Measurements from ENCODE around the gene OSBPL8.
"Not testable (repeated sequence)": the region's sequence is repeated elsewhere in the genome, so short reads cannot be mapped to it uniquely, and the experiment has no call there.

OSBPL8 gene

DNA sequence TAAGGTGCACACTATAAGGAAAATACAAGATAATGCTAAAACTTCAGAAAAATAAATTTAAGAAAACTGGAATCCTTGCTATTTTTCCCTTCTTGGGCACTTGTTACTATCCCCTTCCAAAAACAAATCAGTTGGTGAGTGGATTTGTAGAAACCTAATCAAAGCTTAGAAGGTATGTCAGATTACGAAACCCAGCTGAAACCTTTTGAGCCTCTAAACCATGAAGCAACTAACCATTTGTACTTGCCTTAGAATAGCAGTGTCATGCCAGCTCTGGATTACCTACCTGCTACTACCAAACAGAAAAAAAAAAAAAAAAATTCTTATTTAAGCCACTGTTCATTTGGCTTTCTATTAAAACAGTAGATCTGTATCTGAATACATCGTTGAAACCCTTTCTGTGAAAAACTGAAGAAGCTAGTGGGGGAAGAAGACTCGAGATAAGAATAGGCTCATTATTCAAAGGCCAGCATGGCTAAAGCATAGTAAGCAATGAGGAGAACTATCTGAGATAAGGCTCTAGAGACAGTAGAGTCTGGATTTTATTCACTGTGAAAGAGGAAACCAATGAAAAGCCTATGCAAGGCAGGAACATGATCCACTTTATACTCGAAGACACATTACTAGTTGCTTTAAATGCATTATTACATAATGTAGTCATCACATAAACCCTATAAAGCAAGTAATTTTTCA, 30.2 kb downstream of the OSBPL8 start:
- DNase-seq (ENCODE audit: low spot score), result no peak

DNA sequence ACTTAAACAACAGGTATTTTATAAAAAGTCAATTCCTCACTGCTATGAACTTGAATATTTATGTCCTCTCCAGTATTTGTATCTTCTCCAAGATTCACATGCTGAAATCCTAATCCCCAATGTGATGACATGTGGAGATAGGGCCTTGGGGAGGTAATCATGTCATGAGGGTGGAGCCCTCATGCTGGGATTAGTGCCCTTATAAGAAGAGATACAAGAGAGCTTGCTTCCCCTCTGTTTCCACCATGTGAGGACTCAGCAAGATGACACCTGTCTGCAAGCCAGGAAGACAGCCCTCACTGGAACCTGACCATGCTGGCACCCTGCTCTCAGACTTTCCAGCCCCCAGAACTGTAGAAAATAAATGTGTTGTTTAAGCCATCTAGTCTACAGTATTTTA, 36.2 kb downstream of the OSBPL8 start:
- DNase-seq (ENCODE audit: low spot score), result no peak

DNA sequence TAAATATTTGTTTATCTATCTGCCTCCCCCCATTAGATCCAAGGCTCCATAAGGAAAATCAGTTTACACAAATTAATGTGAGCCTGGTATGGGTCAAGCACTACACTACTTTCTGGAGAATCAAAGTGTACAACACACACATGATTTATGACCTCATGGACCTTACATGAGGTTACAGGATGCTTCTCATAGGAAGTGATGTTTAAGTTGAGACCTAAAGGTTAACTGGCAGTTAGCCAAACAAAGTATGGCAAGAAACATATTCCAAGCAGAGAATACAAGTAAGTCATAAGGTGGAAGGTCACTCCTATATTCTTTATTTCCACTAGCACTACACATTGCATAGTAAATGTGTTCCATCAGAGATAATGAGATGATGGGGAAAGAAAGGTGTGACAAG, 39.2 kb downstream of the OSBPL8 start:
- DNase-seq (ENCODE audit: low spot score), result no peak

DNA sequence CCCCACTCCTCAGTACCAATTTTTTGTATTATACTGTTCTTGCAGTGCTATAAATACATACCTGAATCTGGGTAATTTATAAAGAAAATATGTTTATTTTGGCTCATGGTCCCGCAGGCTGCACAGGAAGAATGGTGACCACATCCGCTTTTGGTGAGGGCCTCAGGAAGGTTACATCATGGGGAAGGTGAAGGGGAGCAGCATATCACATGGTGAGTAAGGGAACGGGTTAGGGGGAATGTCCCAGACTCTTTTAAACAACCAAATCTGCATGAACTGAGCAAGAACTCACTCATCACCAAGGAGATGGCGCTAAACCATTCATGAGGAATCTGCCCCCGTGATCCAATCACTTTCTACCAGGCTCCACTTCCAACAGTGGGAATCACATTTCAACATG, 40.0 kb downstream of the OSBPL8 start:
- DNase-seq (ENCODE audit: low spot score), result no peak

DNA sequence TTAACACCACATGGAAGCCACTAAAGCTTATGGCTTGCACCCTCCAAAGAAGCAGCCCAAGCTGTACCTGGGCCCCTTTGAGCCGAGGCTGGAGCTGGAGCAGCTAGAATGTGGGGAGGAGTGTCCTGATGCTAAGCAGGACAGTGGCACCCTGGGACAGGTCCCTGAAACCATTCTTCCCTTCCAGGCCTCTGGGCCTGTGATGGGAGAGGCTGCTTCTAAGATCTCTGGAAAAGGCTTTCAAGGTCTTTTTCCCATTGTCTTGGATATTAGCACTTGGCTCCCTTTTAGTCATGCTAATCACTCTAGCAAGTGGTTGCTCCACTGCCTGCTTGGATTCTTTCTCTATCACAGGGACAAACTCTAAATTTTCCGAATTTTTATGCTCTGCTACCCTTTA, 40.9 kb downstream of the OSBPL8 start:
- DNase-seq (ENCODE audit: low spot score), result no peak

DNA sequence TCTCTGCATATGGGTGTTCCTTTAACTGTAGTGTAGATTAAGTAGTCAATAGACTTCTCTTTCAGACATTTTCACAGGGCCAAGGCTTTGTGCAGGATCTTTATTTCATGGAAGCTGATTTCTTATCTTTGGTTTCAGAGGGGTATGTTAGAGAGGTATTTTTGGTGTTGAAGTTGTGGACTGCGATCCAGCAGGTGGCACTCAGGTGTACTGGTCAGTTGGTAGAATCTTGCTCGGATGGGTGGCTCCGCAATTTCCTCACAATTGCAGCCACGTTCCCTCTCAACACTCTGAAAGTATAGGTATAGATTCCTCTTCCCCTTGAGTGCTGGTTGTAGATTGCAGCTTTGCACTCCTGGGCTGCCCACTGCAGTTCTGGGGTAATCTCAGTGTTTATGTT, 44.3 kb downstream of the OSBPL8 start:
- DNase-seq (ENCODE audit: low spot score), result no peak

DNA sequence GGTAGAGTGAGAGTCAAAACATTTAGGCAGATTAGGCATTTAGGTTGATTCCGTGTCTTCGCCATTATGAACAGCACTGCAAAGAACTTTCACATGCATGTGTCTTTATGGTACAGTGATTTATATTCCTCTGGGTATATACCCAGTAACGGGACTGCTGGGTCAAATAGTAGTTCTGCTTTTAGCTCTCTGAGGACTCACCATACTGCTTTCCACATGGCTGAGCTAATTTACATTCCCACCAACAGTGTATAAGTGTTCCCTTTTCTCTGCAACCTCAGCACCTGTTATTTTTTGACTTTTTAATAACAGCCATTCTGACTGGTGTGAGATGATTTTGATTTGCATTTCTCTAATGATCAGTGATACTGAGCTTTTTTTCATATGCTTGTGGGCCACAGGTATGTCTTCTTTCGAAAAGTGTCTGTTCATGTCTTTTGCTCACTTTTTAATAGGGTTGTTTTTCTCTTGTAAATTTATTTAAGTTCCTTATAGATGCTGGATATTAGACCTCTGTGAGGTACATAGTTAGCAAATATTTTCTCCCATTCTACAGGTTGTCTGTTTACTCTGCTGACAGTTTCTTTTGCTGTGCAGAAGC, 48.4 kb downstream of the OSBPL8 start:
- not testable (repeated sequence) for DNase-seq (ENCODE audit: low spot score)

DNA sequence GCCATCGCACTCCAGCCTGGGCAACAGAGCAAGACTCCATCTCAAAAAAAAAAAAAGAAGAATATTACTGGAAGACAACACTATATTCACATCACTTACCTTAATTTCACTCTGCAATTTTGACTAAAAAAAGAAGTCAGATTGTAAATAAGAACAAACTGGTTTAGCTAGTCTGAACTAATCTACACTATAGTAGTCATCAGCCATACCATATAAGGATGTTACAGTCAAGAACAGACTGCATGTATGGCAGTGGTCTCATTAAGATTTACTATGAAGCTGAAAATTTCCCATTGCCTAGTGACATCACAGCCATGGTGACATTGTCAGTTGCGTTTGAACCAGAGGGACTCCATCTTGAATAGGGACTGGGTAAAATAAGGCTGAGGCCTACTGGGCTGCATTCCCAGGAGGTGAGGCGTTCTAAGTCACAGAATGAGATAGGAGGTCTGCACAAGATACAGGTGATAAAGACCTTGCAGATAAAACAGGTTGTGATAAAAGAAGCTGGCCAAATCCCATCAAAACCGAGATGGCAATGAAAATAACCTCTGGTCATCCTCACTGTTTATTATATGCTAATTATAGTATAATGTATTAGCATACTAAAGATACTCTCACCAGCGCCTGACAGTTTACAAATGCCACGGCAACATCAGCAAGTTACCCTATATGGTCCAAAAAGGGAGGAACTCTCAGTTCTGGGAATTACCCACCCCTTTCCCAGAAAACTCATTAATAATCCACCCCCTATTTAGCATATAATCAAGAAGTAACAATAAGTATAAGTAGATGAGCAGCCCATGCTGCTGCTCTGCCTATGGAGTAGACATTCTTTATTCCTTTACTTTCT, 51.2 kb downstream of the OSBPL8 start:
- DNase-seq (ENCODE audit: low spot score), result no peak

DNA sequence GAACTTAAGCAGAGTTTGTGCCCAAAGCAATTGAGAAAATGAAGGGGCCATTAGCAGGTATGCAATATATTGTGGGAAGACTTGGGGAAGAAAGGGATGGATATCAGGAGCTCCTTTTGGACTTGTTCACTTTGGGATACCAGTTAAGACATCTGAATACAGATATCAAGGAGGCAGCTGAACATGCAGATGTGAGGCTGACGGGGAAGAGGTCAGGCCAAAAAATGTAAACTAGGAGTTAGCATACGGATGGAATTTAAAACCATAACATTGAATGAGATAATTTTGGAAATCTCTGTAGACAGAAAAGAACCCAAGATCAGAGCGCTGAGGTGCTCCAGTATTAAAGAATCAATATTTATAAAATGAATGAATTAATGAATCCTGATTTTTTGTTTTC, 53.4 kb downstream of the OSBPL8 start:
- DNase-seq (ENCODE audit: low spot score), result no peak

DNA sequence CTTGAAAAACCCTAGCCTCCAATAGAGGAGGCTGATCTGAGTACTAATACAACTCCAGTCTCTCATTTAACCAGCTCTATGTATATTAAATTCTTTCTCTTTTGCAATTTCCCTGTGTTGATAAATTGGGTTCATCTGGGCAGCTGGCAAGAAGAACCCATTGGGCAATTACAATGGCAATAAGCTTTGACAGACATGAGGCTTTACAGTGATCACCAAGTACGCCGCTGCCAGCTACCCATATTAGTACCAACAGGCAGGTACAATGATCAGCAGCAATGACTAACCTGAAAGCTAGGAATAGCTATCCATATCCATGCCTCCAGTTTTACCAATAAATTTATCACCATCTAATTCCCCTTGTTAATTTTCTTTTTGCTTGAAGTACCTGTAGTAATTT, 54.5 kb downstream of the OSBPL8 start:
- no peak for DNase-seq (ENCODE audit: low spot score)

DNA sequence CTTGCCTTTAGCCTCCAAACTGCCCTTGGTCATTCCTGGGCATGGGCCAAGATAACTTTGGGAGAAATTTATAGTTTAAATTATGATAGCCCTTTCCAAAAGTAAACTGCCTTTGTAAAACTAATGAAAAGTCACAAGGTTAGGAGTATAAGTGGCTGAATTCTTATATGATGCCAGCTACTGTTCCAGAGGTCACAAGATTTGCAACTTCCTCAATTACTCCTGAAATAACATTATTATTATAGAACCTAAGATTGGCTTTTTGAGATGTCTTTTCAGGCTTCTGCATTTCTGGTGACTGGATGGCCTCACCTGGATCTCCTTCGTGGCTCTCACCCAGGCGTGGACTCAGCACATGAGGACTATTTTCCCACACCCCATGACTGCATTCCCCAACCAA, 55.0 kb downstream of the OSBPL8 start:
- no peak for DNase-seq (ENCODE audit: low spot score)

DNA sequence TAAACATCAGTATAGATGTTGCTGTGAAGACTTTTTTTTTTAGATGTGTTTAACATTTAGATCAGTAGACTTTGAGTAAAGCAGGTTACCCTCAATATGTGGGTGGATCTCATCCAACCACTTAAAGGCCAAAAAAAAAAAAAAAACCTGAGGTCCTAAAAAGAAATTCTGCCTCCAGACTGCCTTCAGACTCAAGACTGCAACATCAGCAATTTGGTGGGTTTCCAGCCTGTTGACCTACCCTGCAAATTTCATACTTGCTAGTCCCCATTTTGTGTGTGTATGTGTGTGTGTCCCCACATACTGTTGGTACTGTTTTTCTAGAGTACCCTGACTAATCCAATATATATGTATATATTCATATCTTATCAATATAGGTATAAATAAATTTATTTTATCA, 55.6 kb downstream of the OSBPL8 start:
- DNase-seq (ENCODE audit: low spot score), result no peak

DNA sequence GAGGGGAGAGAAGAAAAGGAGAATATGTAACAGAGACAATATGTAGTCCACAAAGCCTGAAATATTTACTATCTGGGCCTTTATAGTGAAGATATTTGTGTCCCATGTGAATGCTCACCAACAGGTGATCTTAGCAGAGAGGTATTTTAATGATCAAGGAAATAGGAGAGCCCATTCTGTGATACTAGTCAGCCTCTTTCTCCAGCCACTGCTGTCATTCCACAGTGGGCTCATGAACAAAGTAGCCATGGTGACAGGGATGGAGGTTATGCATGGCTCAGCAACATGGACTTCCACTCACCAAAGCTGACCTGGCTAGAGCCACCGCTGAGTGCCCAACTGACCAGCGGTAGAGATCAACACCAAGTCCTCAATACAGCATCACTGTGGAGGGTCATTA, 58.2 kb downstream of the OSBPL8 start:
- DNase-seq (ENCODE audit: low spot score), result no peak

DNA sequence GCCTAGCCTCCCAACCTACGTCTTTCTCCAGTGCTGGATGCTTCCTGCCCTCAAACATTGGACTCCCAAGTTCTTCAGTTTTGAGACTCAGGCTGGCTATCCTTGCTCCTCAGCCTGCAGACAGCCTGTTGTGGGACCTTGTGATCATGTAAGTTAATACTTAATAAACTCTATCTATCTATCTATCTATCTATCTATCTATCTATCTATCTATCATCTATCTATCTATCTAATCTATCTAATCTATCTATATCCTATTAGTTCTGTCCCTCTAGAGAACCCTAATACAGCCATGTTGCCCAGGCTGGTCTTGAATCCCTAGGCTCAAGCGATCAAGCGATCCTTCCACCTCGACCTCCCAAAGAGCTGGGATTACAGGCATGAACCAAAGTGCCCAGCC, 60.4 kb downstream of the OSBPL8 start:
- not testable (repeated sequence) for DNase-seq (ENCODE audit: low spot score)

DNA sequence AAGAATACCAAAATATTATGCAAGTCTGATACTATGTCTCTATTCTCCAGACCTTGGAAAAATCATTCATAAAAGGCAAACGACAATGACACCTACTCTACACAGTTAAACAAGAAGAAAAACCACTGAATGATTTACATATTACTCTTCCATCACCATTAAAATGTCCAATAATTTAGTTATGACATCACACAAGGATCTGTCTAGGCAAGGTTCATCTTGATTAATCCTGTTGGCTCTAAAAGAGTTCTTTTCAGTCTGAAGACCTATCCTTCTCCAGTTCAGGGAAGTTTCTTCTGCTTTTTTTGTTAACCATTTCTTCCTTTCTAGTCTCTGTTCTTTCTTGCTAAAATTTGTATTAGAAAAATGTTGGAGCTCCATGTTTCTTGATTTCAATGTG, 64.0 kb downstream of the OSBPL8 start:
- no peak for DNase-seq (ENCODE audit: low spot score)

DNA sequence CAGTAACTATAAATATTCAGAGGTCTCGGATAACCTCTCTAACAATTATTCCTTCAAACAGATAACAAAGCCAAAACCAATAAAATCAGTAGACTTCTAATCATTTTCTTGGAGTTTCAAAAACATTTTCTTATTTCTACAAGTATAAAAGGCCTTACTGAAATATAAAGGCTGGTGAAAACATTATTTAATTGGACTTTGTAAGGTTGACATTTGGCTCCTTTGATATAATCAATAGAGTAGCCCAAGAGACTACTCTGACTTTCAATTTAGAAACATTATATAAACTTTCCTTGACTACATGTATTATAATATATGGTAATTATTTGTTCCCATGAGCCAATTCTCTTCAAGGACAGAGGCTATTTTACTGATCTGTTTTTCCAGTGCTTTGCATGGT, 68.3 kb downstream of the OSBPL8 start:
- DNase-seq (ENCODE audit: low spot score), result no peak

DNA sequence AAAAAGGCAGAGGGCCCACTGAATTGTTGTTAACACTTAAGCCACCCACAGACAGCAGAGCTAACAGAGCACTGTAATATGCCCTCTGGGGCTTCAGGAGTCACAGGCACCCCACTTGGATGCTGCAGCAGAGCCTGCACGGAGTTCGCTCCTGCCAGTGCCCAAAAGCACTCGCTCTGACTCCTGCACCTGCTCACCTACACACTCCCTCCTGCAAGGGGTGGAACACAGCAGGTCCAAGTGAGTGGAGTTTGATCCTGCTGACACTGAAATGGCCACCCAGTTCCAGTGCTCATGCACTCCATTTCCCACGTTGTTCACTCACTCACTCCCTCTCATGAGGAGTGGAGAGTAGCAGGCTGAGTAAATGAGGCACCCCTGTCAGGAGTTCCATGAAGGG, 68.8 kb downstream of the OSBPL8 start:
- no peak for DNase-seq (ENCODE audit: low spot score)

DNA sequence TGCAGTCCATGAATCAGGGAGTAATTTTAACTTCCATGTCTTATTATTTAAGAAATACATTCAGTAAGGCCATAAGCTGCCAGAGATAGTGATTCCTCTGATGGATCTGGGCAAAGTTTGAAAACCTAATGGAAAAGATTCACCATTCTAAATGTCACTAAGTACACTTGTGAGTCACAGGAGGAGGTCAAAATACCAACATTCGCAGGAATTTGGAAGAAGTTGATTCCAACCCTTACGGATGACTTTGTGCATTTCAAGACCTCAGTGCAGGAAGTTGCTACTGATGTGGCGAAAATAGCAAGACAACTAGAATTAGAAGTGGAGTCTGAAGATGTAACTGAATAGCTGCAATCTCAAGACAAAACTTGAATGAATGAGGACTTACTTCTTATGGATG, 69.8 kb downstream of the OSBPL8 start:
- DNase-seq (ENCODE audit: low spot score), result no peak

DNA sequence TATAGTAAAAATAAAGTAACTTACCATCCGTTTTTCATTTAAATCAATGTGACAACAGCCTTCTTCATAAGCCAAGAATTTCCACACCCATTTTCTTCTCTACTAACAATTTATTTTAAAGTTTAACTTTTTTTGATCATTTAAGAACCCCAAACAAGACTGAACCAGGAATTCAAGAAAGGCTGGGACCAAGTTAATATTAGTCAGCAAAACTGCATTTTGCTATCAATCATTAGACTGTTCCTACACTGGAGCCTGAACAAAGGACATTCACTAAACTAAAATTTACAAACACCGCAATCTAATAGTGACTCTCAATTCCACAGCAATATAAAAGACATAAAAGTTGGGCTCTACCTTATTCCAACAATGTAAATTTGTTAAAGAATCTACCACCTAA, 73.6 kb downstream of the OSBPL8 start:
- no peak for DNase-seq (ENCODE audit: low spot score)

DNA sequence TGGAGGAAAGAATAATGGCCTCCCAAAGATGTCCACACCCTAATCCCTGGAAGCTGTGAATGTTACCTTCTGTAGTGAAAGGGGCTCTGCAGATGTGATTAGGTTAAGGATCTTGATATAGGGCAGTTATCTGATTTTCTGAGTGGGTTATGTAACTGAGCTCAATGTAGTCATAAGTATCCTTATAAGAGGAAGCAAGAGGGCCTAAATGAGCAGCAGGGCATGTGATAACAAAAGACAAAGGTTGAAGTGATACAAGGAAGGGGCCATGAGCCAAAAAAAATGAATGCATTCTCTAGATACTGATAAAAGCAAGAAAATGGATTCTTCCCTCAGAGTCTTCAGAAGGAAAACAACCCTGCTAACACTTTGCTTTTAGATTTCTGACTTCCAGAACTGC, 78.8 kb downstream of the OSBPL8 start:
- no peak for DNase-seq (ENCODE audit: low spot score)

DNA sequence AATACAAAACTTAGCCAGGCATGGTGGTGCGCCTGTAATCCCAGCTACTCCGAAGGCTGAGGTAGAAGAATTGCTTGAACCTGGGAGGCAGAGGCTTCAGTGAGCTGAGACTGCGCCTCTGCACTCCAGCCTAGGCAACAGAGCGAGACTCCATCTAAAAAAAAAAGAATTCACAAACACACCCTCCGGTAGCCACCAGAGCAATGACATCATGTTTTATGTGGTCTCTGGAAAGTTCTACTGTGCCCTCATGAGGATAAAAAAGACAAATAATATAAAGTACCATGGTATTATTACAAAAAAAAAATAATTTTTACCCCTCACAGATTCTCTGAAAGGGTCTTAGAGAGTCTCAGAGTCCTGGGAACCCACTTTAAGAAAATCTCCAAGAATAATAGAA, 81.5 kb downstream of the OSBPL8 start:
- DNase-seq (ENCODE audit: low spot score), result no peak

DNA sequence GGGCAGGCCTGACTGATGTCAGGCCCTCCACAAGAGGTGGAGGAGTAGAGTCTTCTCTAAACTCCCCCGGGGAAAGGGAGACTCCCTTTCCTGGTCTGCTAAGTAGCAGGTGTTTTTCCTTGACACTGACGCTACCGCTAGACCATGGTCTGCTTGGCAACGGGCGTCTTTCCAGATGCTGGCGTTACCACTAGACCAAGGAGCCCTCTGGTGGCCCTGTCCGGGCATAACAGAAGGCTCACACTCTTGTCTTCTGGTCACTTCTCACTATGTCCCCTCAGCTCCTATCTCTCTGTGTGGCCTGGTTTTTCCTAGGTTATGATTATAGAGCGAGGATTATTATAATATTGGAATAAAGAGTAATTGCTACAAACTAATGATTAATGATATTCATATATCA, 86.7 kb downstream of the OSBPL8 start:
- not testable (repeated sequence) for DNase-seq (ENCODE audit: low spot score)

DNA sequence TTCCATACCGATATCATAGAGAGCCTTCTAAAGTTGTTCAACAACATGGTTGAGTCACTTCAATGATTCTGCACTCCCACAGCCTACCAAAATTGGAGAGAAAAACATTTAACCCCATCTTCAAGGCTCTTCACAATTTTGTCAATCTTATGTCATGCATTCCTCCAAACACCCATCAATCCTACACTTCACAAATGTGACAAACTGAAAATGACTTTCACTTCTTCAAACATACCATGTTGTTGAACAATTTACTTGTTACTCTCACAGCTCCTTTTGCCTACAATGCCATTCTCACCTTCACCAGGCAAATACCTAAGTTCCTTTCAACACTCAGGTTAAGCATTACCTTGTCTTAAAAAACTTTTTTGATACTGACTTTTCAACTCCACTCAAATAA, 88.0 kb downstream of the OSBPL8 start:
- DNase-seq (ENCODE audit: low spot score), result no peak
